SK-N-SH (cell line): ENCODE measurements around the gene STK26. TPM values are rescaled to one million over a fixed set of nuclear protein-coding genes. Genes with fewer than 3 reads are reported as not detected.

ENCODE experiments used
- CTCF ChIA-PET: fragments of 300-600, 350-600 bp; formaldehyde crosslinking; extraction: SDS; loops from one replicate; lab custom pipeline; 2021; lab: Yijun Ruan, JAX
- POLR2A ChIA-PET: fragments of 350-600 bp; sonication (Branson Sonifier 250); formaldehyde crosslinking; extraction: SDS; loops from one replicate; lab custom pipeline; 2020; ENCODE audit warnings: antibody characterized with exemption, inconsistent platforms; lab: Yijun Ruan, JAX
- DNase-seq: peaks from one replicate; pipeline ENCODE4 v3.0.0; 2012
- H2AFZ ChIP-seq: fragments of 200-600 bp; sonication (generic); 2 replicates; pipeline ENCODE4 v1.8.1; 2016; ENCODE audit warnings: antibody characterized with exemption, mild to moderate bottlenecking, low read depth
- H3F3A ChIP-seq: fragments of 200-600 bp; sonication (generic); replicated peaks from 2 replicates; pipeline ENCODE3; 2016; ENCODE audit warnings: antibody characterized with exemption, mild to moderate bottlenecking; ENCODE audit not compliant: insufficient read depth
- H3K27ac ChIP-seq, 2 experiments: fragments of 200-500 bp in 1 of 2; fragments of 200-600 bp in 1 of 2; sonication (Bioruptor generic) in 1 of 2; sonication (generic), shearing (Covaris generic) in 1 of 2; 2 replicates each; pipeline versions ENCODE4 v1.5.1 to v1.6.1; 2014 to 2016; ENCODE audit warnings: low read depth in 2 of 2, inconsistent platforms in 1 of 2, low read length in 1 of 2, mild to moderate bottlenecking in 1 of 2, mixed read lengths in 1 of 2
- H3K27me3 ChIP-seq: fragments of 200-600 bp; sonication (generic), shearing (Covaris generic); 2 replicates; pipeline ENCODE4 v1.6.1; 2016; ENCODE audit warnings: mixed run types; ENCODE audit not compliant: insufficient read depth
- H3K36me3 ChIP-seq, 2 experiments: fragments of 200-500 bp in 1 of 2; fragments of 200-600 bp in 1 of 2; sonication (Bioruptor generic) in 1 of 2; sonication (generic) in 1 of 2; replicated peaks in 1 of 2; 2 replicates each; pipeline versions ENCODE3 to v1.5.1; 2014 to 2016; ENCODE audit warnings: low read length in 1 of 2, mild to moderate bottlenecking in 1 of 2; ENCODE audit not compliant: insufficient read depth in 2 of 2, control insufficient read depth in 1 of 2
- H3K4me1 ChIP-seq, 2 experiments: fragments of 200-500 bp in 1 of 2; fragments of 200-600 bp in 1 of 2; sonication (Bioruptor generic) in 1 of 2; sonication (generic), shearing (Covaris generic) in 1 of 2; 2 replicates each; pipeline versions ENCODE4 v1.5.1 to v1.6.1; 2014 to 2016; ENCODE audit warnings: low read depth in 1 of 2, low read length in 1 of 2, mixed run types in 1 of 2; ENCODE audit not compliant: insufficient read depth in 2 of 2, control insufficient read depth in 1 of 2
- H3K4me2 ChIP-seq: fragments of 200-600 bp; sonication (generic), shearing (Covaris generic); 2 replicates; pipeline ENCODE4 v1.6.1; 2017; ENCODE audit warnings: mixed run types
- H3K4me3 ChIP-seq, 2 experiments: fragments of 200-500 bp in 1 of 2; fragments of 200-600 bp in 1 of 2; sonication (Bioruptor generic) in 1 of 2; sonication (generic), shearing (Covaris generic) in 1 of 2; 2 replicates each; pipeline versions ENCODE4 v1.5.1 to v1.8.1; 2014 to 2016; ENCODE audit warnings: low read depth in 2 of 2, inconsistent platforms in 1 of 2, low read length in 1 of 2, mild to moderate bottlenecking in 1 of 2, mixed read lengths in 1 of 2, moderate library complexity in 1 of 2
- H3K79me2 ChIP-seq: fragments of 200-600 bp; sonication (generic); 2 replicates; pipeline ENCODE4 v1.8.1; 2017; ENCODE audit warnings: mild to moderate bottlenecking; ENCODE audit not compliant: insufficient read depth
- H3K9ac ChIP-seq: fragments of 200-600 bp; sonication (generic); 2 replicates; pipeline ENCODE4 v1.6.1; 2017; ENCODE audit warnings: mixed run types
- H3K9me2 ChIP-seq: fragments of 200-600 bp; sonication (generic); 2 replicates; pipeline ENCODE4 v1.6.1; 2017; ENCODE audit warnings: mixed run types
- H3K9me3 ChIP-seq: fragments of 200-600 bp; sonication (generic); 2 replicates; pipeline ENCODE4 v1.6.1; 2017; ENCODE audit warnings: mixed run types, mild to moderate bottlenecking, moderate library complexity
- H4K20me1 ChIP-seq: fragments of 200-600 bp; sonication (generic); 2 replicates; pipeline ENCODE4 v1.6.1; 2017; ENCODE audit warnings: mild to moderate bottlenecking, mixed run types; ENCODE audit not compliant: insufficient read depth
- FOXM1 ChIP-seq: IDR thresholded peaks from 2 replicates; pipeline ENCODE4 v1.4.0; 2012; ENCODE audit warnings: low read depth, mild to moderate bottlenecking
- GABPA ChIP-seq: IDR thresholded peaks from 2 replicates; pipeline ENCODE4 v1.4.0; 2012; ENCODE audit warnings: low read depth, mild to moderate bottlenecking
- IRF3 ChIP-seq: fragments of 150-350 bp; IDR thresholded peaks from 2 replicates; pipeline ENCODE4 v1.6.1; 2016; ENCODE audit warnings: mild to moderate bottlenecking, low read depth, low read length
- JUND ChIP-seq: IDR thresholded peaks from 2 replicates; pipeline ENCODE4 v1.4.0; 2012
- MAX ChIP-seq: IDR thresholded peaks from 2 replicates; pipeline ENCODE4 v1.4.0; 2012; ENCODE audit warnings: low read depth
- NFIC ChIP-seq: IDR thresholded peaks from 2 replicates; pipeline ENCODE4 v1.4.0; 2012; ENCODE audit warnings: borderline replicate concordance
- RFX5 ChIP-seq: IDR thresholded peaks from 2 replicates; pipeline ENCODE4 v1.6.1; 2012; ENCODE audit warnings: mild to moderate bottlenecking, improper control_type of control experiment, low read length
- SMC3 ChIP-seq: IDR thresholded peaks from 2 replicates; pipeline ENCODE4 v1.6.1; 2012; ENCODE audit warnings: low read depth, low read length, improper control_type of control experiment
- TEAD4 ChIP-seq: IDR thresholded peaks from 2 replicates; pipeline ENCODE4 v1.4.0; 2012; ENCODE audit warnings: mild to moderate bottlenecking, borderline replicate concordance; ENCODE audit not compliant: insufficient read depth
- WGBS: methylation state at CpG from one replicate; pipeline ENCODE4 v1.1.6; 2017; ENCODE audit warnings: low lambda C conversion rate; 5-methylcytosine and 5-hydroxymethylcytosine counted together
- polyA plus RNA-seq, 3 experiments: library from polyadenylated mRNA; depleted of rRNA; stranded (reverse); fragments of >200 nt; gene quantifications; 2 replicates each; pipeline ENCODE4 v1.2.3, GENCODE V29; 2012
- TF ChIP-seq, protein P1 (sequence below): IDR thresholded peaks from 2 replicates; pipeline ENCODE4 v1.6.1; 2012; ENCODE audit warnings: mild to moderate bottlenecking, low read depth, low read length, moderate library complexity

Gene STK26
- polyA plus RNA-seq, 1 of the 3 experiments (the other 2 are of a cell fraction): 3.5 TPM

DNA sequence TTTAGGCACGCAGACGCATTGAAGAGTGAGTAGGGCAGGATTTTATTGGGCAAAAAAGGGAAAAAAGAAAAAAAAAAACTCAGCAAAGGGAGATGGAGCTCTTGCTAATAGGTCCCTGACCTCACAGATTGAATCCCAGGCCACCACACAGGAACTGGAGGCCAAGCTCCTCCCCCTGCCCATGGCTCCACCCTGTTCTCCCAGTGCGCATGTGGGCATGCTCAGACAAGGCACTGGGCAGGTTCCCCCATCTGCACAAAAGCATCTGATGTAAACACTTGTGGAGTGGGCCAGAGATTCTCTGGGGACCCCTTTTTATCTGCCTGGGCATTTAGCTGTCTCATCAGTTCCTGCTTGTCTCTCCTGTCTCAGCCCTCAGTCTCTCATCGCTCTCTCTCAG, 95.3 kb downstream of the STK26 start:
- POLR2A ChIA-PET: no interaction called here

GRCh38 chrX:132119283-132119682, 96.2 kb downstream of the STK26 start:
- ChIA-PET POLR2A (no interaction called here), CTCF (interaction anchor here (0.6 kb wide), 1 partner anchor 89 kb away, joined by 3 read pairs; no protein-coding TSS in a partner anchor)
- no peaks in the 10 kb centered on the region for H3K9me3 ChIP-seq
- no peak overlapping the region for H2AFZ ChIP-seq
- no peaks in the 10 kb centered on the region for H3K9me2 ChIP-seq
- H3K9ac ChIP-seq: no peak overlapping the region
- no peaks in the 10 kb centered on the region for H3F3A ChIP-seq
- H3K4me3 ChIP-seq: no peak overlapping the region
- no peak for DNase-seq
- no peaks in the 10 kb centered on the region for H3K36me3 ChIP-seq
- H3K4me1 ChIP-seq: no peaks in the 10 kb centered on the region; a peak in 1 of 4 replicates
- H3K27ac ChIP-seq: no peak overlapping the region
- H3K79me2 ChIP-seq: no peaks in the 10 kb centered on the region
- peaks cover 12% of the 10 kb centered on the region; the same call in 1 of the 2 replicates for H3K27me3 ChIP-seq
- TF ChIP-seq FOXM1 (no peak), RFX5 (no peak), GABPA (no peak)
- TF ChIP-seq, all 33 proteins: peak for 0
- Histone ChIP-seq H4K20me1 (no peaks in the 10 kb centered on the region), H3K4me2 (no peak overlapping the region)
- WGBS: 35% methylated on average over 3 of the region's 3 CpGs

More for the DNA sequence above, 95.3 kb downstream of the STK26 start:
- Histone ChIP-seq H2AFZ (no peak overlapping the region), H3K9me3 (no peaks in the 10 kb centered on the region), H3K27ac (no peak overlapping the region), H3F3A (no peaks in the 10 kb centered on the region), H3K79me2 (no peaks in the 10 kb centered on the region), H4K20me1 (no peaks in the 10 kb centered on the region), H3K4me3 (no peak overlapping the region), H3K27me3 (peaks cover 12% of the 10 kb centered on the region; the same call in 1 of the 2 replicates), H3K4me2 (no peak overlapping the region), H3K4me1 (no peaks in the 10 kb centered on the region; a peak in 1 of 4 replicates), H3K36me3 (no peaks in the 10 kb centered on the region), H3K9me2 (no peaks in the 10 kb centered on the region), H3K9ac (no peak overlapping the region)
- no peak for DNase-seq
- TF ChIP-seq, protein P1, sequence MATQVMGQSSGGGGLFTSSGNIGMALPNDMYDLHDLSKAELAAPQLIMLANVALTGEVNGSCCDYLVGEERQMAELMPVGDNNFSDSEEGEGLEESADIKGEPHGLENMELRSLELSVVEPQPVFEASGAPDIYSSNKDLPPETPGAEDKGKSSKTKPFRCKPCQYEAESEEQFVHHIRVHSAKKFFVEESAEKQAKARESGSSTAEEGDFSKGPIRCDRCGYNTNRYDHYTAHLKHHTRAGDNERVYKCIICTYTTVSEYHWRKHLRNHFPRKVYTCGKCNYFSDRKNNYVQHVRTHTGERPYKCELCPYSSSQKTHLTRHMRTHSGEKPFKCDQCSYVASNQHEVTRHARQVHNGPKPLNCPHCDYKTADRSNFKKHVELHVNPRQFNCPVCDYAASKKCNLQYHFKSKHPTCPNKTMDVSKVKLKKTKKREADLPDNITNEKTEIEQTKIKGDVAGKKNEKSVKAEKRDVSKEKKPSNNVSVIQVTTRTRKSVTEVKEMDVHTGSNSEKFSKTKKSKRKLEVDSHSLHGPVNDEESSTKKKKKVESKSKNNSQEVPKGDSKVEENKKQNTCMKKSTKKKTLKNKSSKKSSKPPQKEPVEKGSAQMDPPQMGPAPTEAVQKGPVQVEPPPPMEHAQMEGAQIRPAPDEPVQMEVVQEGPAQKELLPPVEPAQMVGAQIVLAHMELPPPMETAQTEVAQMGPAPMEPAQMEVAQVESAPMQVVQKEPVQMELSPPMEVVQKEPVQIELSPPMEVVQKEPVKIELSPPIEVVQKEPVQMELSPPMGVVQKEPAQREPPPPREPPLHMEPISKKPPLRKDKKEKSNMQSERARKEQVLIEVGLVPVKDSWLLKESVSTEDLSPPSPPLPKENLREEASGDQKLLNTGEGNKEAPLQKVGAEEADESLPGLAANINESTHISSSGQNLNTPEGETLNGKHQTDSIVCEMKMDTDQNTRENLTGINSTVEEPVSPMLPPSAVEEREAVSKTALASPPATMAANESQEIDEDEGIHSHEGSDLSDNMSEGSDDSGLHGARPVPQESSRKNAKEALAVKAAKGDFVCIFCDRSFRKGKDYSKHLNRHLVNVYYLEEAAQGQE: no peak
- TF ChIP-seq SMC3: no peak
- WGBS: 54% methylated on average over 4 of the region's 4 CpGs
- CTCF ChIA-PET: interaction anchor here (0.6 to 1.0 kb wide), 2 partner anchors 21 to 23 kb away, joined by 3 read pairs; no protein-coding TSS in a partner anchor

- Histone ChIP-seq H3K9me3 (no peaks in the 10 kb centered on the region), H3K4me2 (no peak overlapping the region), H3K36me3 (no peaks in the 10 kb centered on the region), H3K9ac (no peak overlapping the region), H3K9me2 (no peaks in the 10 kb centered on the region), H3F3A (no peaks in the 10 kb centered on the region), H2AFZ (no peak overlapping the region), H3K4me1 (no peaks in the 10 kb centered on the region; a peak in 1 of 4 replicates), H3K27ac (no peak overlapping the region), H3K4me3 (no peak overlapping the region), H4K20me1 (no peaks in the 10 kb centered on the region), H3K27me3 (peaks cover 12% of the 10 kb centered on the region; the same call in 1 of the 2 replicates), H3K79me2 (no peaks in the 10 kb centered on the region)
- no peak for DNase-seq
- 42% methylated on average over 11 of the region's 12 CpGs for WGBS
- POLR2A ChIA-PET: no interaction called here
- CTCF ChIA-PET: interaction anchor here (0.6 kb wide), 1 partner anchor 90 kb away, joined by 3 read pairs; no protein-coding TSS in a partner anchor
- TF ChIP-seq JUND (no peak), NFIC (no peak), MAX (no peak), TEAD4 (no peak), IRF3 (no peak)
- TF ChIP-seq, protein P1: no peak
Observed at GRCh38 chrX:132119821-132120515, 96.9 kb downstream of the STK26 start.
